ENCODE results near the gene MDC1.
A peak's percentile ranks its signal among the peaks of the same experiment; 100 is the strongest.
"Not testable (repeated sequence)": the region's sequence is repeated elsewhere in the genome, so short reads cannot be mapped to it uniquely, and the experiment has no call there.

The MDC1 gene

DNA sequence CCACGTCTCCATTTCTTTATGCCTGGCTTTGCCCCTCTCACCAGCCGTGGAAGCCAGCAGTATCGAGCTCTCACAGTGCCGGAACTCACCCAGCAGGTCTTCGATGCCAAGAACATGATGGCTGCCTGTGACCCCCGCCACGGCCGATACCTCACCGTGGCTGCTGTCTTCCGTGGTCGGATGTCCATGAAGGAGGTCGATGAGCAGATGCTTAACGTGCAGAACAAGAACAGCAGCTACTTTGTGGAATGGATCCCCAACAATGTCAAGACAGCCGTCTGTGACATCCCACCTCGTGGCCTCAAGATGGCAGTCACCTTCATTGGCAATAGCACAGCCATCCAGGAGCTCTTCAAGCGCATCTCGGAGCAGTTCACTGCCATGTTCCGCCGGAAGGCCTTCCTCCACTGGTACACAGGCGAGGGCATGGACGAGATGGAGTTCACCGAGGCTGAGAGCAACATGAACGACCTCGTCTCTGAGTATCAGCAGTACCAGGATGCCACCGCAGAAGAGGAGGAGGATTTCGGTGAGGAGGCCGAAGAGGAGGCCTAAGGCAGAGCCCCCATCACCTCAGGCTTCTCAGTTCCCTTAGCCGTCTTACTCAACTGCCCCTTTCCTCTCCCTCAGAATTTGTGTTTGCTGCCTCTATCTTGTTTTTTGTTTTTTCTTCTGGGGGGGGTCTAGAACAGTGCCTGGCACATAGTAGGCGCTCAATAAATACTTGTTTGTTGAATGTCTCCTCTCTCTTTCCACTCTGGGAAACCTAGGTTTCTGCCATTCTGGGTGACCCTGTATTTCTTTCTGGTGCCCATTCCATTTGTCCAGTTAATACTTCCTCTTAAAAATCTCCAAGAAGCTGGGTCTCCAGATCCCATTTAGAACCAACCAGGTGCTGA is 7.0 kb upstream of the MDC1 start:
- DNase-seq (ENCODE audit: low read depth) = not testable (repeated sequence)

DNA sequence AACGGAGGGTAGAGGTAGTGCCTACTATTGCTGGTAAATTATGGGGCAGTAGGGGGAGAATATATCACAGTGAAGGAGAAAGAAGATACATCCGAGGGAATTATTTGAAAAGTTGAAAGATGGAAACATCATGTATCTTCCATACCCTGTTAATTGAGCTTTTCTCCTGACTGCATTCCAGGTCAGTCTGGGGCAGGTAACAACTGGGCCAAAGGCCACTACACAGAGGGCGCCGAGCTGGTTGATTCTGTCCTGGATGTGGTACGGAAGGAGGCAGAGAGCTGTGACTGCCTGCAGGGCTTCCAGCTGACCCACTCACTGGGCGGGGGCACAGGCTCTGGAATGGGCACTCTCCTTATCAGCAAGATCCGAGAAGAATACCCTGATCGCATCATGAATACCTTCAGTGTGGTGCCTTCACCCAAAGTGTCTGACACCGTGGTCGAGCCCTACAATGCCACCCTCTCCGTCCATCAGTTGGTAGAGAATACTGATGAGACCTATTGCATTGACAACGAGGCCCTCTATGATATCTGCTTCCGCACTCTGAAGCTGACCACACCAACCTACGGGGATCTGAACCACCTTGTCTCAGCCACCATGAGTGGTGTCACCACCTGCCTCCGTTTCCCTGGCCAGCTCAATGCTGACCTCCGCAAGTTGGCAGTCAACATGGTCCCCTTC is 6.2 kb upstream of the MDC1 start:
- DNase-seq (ENCODE audit: low read depth) = not testable (repeated sequence)

DNA sequence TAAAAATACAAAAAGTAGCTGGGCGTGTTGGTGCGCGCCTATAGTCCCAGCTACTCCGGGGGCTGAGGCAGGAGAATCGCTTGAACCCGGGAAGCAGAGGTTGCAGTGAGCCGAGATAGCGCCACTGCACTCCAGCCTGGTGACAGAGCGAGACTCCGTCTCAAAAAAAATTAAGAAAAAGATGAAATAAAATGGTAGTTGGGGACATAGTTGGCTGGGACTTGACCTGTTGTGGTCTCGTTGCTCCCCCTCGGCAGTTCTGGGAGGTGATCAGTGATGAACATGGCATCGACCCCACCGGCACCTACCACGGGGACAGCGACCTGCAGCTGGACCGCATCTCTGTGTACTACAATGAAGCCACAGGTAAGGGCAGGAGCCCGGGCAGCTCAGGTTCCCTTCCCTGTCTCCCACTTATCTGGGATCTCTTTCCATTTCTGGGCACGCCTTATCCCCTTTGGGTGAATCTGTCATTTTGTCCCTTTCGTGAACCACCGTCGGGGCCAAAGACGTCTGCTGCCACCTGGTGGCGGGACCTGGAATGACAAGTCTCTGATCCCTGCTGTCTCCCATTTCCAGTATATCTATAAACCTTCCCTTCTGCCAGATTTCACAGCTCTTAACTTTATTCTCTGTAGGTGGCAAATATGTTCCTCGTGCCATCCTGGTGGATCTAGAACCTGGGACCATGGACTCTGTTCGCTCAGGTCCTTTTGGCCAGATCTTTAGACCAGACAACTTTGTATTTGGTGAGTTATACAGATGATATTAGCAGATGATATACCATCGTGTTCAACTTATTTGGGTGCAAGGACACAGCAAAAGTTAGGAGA is 5.4 kb upstream of the MDC1 start:
- no peak for DNase-seq (ENCODE audit: low read depth)

DNA sequence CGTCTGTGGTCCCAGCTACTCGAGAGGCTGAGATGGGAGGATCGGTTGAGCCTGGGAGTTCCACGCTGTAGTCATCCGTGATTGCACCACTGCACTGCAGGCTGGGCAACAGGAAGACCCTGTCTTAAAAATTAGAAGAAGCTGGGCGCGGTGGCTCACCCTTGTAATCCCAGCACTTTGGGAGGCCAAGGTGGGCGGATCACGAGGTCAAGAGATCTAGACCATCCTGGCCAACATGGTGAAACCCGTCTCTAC is 4.9 kb upstream of the MDC1 start:
- not testable (repeated sequence) for DNase-seq (ENCODE audit: low read depth)

DNA sequence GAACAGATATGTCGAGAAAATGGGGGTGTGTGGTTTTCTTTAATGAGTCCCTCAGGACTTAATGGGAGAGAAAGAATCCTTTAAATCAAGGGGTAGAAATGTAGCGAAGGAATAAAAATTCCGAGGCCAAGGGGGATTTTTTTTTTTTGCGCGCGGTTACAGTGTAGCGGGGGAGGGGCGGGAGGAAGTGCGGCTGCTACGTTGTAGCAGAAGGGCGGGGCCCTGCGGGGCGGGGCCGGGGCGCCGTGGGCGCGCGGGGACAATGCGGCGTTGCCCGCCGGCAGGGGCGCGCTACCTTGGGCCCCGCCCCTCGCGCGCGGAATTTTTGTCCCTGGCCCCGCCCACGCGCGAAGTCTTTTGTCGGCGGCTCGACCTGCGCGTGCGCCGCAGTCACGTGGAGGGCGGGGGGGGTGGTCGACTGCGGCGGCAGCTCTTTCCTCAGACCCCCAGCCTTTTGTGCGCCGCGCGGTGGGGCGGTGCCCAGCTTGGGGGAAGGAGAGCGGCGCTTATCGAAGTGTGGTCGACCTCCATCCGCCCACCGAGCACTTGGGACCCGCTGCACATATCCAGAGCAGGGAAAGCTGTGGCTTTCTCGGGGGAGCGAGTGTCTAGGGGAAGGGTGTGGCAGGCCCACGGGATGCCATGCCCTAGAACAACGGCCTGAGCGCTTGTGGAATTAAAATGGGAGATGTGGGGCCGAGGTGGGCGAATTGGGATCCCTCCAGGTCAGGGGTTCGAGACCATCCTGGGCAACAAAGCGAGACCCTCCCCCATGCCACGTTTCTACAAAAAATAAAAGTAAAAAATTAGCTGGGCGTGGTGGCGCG is 4.3 kb upstream of the MDC1 start:
- DNase-seq (ENCODE audit: low read depth) = peak; percentile 71

DNA sequence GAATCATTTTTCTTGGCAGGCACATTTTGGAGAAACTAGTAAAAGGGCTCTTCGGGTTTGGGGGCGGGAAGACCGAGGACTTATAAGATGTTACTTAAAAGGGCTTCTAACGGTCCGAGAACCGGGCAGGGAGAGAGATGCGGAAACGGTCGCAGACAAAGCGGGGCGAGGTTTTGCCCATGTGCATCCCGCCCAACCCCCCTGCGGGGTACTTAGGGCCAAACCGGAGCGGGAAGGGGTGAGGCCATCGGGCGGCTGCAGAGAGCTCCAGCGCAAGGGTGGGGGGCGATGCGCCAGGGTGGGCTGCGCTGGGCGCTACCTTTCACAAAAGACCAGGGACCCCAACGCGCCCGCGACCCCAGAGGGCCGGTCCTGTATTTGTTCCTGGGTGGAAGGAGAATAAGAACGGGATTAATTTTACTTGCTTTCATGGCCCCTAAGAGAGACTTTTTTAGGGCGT is 3.7 kb upstream of the MDC1 start:
- DNase-seq (ENCODE audit: low read depth) = no peak

DNA sequence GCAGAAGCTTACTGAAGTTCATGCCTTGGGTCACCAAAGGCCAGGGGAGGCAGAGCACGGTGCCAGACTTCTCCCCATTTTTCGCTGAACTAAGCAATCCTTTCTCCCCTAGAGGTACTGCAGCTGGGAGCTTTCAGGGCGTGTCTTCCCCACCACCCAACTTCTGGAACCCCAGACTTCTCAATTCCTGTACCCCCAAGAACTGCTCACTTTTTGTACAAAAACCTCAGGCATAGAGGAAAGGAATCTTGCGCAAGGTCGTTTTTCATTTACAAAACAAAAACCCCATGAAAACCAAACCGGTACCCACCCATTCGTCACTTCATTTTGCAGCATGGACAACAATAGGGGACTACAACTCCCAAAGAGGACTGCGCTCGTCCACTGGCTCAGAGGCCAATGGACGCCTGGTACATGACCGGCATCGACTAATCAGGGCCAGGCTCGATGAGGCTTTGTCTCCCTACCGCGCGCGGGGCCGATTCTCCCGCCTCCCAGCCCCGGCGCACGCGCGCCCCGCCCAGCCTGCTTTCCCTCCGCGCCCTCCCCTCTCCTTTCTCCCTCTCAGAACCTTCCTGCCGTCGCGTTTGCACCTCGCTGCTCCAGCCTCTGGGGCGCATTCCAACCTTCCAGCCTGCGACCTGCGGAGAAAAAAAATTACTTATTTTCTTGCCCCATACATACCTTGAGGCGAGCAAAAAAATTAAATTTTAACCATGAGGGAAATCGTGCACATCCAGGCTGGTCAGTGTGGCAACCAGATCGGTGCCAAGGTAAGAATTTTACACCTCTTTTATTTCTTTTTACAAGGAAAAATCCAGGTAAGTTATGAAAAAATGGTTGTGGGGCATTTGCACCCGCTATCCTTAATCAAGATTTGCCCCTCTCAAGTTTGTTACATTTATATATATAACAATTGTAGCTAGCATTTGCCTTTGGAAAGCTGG is 3.0 kb upstream of the MDC1 start, which contains the start of gene TUBB:
TSS of gene TUBB (plus strand) at position 562 of the 947 bp plus-strand sequence. CDS start at position 717, 155 bp downstream.
- peak; percentile 91 for DNase-seq (ENCODE audit: low read depth)

DNA sequence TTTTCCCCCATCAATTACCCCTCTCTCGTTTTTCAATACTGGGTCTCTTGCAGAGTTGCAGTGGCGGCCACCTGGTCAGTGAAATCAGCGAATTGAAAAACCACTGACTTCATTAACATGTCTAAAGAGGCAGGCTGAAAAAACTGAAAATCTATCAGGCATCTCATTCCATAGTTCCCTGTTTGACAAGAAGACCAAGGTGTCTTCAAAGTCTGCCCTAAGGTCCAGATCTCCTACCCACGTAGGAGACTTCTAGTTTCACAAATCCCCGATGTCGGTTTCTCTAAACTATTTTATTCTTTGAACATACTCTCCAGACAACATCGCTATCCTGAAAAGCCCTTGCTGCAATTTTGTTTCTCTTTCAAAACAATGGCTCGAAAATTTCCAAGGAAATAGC is 2.3 kb upstream of the MDC1 start:
- no peak for DNase-seq (ENCODE audit: low read depth)

DNA sequence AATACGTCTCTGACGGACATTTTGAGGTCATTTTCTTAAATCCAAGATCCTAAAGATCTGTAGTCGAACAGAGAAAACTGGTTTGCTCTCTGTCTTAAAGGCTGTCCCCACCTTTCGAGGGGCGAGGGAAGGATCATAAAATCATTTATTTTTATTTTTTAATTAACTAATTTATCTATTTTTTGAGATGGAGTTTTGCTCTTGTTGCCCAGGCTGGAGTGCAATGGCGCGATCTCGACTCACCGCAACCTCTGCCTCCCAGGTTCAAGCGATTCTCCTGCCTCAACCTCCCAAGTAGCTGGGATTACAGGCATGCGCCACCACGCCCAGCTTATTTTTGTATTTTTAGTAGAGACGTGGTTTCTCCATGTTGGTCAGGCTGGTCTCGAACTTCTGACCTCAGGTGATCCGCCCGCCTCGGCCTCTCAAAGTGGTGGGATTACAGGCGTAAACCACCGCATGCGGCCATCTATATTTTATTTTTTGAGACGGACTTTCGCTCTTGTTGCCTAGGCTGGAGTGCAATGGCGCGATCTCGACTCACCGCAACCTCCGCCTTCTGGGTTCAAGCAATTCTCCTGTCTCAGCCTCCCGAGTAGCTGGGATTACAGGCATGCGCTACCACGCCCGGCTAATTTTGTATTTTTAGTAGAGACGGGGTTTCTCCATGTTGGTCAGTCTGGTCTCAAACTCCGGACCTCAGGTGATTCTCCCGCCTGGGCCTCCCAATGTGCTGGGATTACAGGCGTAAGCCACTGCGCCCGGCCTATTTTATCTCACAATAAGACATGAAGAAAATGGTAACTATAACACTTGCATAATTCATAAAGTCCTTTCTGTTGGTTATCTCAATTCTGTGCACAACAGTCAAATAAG is 1.0 kb upstream of the MDC1 start:
- not testable (repeated sequence) for DNase-seq (ENCODE audit: low read depth)

DNA sequence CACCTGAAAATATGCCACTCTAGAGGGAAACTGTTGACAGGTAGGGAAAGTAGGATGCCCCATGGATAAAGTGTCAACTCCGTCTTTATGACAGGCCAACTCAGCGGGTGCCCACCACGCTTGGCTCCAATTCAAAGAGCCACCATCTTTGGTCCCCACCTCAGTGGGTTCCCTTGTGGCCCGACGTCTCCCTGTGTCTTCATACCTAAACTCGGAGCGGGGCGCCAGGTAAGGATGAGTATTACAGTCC is 277 bp downstream of the MDC1 start:
- no peak for DNase-seq (ENCODE audit: low read depth)

DNA sequence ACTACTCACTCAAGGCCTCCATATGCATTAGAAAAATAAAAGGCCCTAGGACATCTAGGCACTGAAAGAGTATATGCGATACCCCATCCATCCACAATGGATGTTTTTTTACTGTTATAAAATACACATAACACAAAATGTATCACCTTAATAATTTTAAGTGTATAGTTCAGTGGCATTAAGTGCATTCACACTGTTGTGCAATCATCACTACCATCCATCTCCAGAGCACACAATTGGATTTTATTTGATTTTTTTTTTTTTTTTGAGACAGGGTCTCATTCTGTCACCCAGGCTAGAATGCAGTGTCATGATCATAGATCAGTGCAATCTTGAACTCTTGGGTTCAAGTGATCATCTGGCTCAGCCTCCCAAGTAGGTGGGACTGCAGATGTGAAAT is 2.8 kb downstream of the MDC1 start:
- no peak for DNase-seq (ENCODE audit: low read depth)

DNA sequence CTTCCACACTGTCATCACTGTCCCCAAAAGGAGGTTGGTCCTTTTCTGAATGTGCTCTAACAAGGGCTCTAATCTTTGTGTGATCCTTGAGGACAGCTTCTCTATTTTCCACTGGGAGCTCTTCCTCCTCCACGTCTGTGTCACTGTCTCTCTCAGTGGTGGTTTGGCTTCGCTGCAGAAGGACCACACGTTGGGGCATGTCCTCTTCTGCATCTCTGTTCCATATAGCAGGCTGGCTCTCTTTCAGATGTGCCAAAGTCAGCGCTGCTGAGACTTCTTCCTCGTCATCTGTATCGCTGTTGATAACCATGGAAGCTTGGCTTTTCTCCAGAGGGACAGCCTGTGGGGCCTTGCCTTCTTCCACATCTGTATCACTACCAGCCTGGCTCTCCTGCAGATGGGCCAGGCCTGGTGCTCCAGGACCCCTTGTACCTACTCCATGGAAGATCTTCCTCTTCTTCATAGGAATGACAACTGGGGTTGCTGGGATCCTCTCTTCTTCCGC is 4.6 kb downstream of the MDC1 start:
- DNase-seq (ENCODE audit: low read depth) = no peak

DNA sequence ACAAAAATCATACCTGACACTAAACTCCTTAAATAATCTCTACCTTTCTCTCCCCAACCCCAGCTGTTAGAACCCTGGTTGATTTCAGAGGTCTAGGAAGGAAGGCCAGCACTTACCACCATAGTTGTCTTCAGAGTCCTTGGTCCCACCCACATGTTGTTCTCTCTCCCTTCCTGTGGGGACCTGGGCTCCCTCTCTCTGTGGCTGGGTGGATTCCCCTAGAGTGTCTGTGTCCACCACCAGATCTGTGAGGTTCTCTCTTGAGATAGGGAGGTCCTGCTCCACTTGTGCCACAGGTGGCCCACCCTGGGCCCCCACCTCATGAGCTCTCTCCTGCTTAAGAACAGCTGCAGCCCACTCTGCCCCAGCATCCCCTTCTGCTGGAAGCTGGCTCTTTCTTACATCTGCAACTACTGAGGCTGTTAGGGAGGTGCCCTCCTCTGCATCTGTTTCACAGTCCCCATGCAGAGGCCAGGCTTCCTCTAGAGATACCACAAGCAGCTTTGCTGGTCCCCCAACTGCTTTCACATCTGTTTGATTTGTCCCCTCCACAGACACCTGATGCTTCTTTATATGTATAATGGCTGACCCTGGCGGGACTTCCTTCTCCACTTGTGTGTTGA is 5.2 kb downstream of the MDC1 start:
- no peak for DNase-seq (ENCODE audit: low read depth)

DNA sequence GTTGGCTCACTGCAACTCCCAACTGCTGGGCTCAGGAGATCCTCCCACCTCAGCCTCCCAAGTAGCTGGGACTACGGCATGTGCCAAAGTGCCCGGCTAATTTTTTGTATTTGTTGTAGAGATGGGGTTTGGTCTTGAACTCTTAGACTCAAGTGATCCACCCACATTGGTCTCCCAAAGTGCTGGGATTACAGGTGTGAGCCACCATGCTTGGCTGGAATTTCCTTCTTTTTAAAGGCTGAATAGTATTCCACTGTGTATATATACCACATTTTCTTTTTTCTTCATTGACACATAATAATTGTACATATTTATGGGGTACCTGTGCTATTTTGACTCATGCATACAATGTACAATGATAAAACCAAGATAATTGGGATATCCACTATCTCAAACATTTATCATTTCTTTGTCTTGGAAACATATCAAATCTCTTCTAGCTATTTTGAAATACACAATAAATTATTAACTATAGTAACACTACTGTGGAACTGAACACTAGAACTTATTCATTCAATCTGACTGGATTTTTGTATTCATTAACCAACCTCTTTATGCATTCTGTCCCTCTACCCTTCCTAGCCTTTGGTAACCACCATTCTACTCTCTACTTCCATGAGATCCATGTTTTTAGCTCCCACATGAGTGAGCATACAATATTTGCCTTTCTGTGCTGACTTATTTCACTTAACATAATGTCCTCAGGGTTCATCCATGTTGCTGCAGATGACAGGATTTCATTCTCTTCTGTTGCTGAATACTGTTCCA is 7.8 kb downstream of the MDC1 start:
- no peak for DNase-seq (ENCODE audit: low read depth)

DNA sequence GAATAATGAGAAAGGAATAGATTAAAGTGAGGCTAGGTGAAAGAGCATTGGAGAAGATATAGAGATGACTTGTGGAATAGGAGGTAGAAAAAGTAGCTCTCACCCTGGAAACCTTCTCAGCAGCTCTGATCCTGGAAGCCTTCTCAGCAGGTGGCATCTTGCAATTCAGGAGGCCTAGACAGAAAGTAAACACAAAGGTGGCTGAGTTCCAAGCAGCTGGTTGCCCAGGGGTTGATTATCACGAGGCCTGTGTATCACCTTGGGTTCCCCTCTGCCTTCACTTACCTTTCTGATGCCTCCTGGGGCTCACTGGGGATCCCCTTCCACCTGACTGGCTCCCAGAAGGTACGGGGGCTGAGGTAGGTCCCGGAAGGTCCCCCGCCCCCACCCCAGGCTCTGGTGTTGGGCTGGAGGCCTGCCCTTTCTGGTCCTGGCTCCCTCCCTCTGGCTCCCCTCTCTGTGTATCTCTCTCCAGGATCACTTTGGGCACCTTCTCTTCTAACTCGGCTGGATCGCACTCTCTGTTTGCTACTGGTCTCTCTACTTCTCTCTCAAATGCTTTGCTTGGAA is 9.7 kb downstream of the MDC1 start:
- no peak for DNase-seq (ENCODE audit: low read depth)

DNA sequence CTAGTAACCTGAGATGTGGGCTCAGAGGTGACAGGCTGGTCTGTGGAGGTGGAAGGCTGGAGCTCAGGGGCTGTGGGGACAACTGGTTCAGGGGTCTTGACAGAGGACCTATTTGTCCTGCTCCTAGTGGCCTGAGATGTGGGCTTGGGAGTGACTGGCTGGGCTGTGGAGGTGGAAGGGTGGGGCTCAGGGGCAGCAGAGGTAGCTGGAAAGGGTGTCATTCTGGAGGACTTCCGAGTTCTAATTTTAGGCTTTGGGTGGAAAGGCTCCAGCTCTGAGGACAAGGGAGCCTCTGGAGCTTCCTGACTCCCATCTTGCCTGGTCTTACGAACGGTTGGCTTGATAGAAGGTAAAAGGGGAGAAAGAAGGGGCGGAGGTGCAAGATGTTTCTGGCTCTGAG is 11.5 kb downstream of the MDC1 start:
- no peak for DNase-seq (ENCODE audit: low read depth)

DNA sequence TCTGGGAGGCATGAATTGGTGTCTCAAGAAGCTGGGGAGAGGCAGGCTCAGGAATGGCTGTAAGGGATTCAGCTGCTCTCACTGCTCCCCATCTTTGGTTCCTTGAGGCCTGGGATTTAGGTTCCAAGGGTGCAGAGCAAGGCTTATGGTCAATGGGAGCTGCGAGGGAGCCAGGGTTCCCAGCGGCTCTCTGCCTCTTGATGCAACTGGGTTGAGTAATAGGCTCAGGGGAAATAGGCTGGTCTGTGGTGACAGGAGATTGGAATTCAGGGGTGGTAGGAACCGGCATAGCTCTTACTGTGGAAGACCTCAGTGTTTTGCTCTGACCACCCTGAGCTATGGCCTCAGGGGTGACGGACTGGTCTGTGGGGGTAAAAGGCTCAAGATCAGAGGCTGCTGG is 13.3 kb downstream of the MDC1 start:
- no peak for DNase-seq (ENCODE audit: low read depth)

DNA sequence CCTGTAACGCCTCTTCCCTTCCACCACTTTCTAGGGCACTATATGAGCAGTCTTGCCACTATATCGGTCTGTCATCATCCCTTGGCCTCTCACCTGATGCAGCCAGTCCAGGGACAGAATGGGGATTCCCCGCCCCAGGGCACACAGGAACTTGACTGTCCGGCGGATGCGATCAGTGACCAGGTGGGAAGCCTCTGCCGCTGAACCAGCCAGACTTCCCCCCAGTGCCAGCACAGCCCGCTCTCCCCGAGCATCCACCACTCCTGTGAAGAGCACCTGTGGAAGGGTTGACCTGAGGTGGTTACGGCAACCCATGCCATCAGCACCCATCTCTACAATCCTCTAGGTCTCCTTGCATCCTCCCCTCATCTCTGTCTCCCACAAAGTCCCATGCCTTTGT is 14.1 kb downstream of the MDC1 start:
- DNase-seq (ENCODE audit: low read depth) = no peak
